NCI-H146 treated with DMSO at 0.1 percent for 48 hours (cell line): ENCODE measurements around the gene MAST2.

Experiments used
- DNase-seq: peaks from one replicate; lab custom pipeline; 2025; ENCODE audit not compliant: unreplicated experiment; lab: John Stamatoyannopoulos, UW

The MAST2 gene

DNA sequence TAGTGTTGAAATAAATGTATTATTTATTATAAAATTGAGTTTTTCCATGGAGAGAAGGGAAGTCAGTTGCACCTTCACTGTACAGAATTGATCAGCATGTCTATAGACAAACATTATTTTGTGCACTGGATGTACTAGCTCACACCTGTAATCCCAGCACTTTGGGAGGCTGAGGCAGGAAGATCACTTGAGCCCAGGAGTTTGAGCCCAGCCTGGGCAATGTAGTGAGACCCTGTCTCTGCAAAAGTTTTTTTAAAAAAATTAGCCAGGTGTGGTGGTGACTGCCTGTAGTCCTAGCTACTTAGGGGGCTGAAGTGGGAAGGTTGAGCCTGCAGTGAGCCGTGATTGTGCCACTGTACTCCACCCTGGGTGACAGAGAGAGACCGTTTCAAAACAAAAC lies 87.7 kb downstream of the MAST2 start:
- no peak for DNase-seq

DNA sequence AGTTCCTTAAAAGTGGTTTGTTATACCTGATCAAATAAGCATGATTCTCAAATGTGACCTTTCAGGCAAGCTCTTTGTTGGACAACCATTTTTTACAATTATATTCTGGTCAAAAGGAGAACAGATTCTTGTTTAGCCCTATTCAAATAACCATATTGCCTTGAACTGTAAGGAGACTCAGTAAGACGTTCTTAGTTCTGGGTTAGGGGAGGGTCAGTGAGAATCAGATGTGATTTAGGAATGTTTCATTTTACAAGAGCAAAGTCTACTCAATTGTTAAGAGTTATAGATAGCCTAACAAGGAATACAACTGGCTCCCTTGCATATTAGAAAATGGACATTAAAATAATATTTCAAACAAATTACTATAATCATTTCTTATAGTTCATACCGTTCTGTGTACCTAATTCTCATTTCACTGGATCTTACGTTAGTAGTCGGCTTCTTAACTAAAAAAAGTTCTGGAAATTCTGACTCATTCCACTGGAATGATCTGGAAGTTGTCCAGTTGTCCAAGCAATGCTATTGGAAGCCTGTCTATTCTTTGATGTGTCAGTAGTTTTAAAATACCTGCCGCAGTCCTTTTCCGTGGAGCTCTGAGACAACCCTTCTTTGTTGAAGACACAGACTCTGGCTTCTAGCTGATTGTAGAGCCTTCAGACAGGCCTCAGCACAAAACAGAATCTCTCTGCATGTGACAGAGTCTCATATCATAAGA lies 88.8 kb downstream of the MAST2 start:
- DNase-seq = no peak

DNA sequence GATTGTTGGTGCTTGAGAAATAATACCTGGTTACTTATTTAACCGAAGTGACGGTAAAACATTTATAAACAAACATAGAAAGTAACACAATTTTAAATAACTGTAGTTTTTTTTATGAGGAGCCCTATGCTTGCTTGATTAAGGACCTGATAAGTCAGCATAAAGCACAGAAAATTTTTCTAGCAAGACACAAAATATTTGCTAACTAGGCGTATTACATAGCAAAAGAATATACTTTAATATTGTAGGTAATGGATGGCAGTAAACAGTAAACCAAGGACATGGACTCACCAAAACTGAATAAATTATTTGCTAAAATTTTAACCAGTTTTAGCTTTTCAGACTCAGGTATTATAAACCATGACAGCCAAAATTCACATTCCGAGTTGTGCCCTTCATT lies 90.9 kb downstream of the MAST2 start:
- no peak for DNase-seq

DNA sequence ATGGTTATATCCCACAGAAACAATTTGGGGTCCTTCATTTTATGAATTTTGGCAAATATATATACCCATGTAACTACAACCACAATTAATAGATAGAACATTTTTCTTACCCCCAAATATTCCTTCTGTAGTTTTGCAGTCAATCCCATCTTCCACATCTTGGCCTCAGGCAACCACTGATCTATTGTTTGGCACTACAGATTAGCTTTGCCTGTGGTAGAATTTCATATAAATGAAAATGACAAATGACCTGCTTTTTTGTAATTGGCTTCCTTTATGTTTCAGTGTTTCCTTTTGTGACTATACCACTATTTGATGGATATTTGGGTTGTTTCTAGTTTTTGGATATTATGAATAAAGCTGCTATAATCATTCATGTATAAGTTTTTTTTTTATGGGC lies 91.5 kb downstream of the MAST2 start:
- DNase-seq = no peak

DNA sequence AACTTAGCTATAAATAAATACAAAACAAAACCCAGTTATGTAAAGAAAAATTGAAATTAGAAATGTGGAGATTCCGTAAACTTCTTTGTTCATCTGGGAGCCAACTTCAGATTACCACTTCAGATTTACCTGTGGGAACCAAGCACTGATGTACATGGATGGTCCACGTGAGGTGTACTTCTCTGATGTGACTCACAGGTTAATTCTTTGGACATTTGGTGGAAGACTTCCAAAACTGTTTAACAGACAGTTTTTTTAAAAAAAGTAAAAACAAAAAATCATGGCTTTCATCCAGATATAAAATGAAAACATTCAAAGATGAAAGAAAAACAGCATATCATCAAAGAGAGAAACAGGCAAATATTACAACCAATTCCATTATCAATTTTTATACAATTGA lies 92.0 kb downstream of the MAST2 start:
- DNase-seq = no peak

DNA sequence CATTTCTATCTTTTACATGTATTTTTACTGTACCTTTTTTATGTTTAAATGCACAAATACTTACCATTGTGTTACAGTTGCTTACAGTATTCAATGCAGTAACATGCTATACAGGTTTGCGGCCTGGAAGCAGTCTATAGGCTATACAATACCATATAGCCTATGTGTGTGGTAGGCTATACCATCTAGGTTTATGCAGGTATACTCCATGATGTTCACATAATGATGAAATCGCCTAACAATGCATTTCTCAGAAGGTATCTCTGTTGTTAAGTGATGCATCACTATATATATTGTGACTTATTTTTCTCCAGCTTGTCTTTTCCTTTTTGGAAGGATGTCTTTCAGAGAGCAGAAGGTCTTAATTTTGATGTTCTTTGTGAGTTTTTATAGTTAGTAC lies 103.5 kb downstream of the MAST2 start:
- no peak for DNase-seq

DNA sequence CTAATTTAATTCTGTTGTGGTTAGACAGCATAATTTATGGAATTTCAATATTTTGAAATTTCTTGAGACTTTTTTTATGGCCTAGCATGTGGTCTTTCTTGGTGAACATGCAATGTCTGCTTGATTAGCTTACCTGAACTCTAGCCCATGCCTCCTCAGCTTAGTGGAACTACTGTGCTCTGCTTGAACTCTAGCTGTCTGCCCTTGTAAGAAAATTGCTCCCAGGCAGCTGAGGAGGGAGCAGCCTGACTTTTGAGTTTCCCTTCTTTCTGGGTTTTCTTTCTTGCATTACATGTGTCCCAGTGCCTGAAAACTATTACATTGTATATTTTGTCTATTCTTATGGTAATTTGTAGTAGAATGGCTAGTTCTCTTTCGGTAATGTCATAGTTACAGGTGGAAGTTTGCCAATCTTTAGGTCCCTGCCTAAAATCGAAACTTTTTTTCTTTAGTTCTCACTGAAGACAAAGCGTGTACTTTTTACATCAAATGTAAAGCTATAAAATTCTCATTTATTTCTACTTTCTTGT lies 105.3 kb downstream of the MAST2 start:
- DNase-seq = no peak

DNA sequence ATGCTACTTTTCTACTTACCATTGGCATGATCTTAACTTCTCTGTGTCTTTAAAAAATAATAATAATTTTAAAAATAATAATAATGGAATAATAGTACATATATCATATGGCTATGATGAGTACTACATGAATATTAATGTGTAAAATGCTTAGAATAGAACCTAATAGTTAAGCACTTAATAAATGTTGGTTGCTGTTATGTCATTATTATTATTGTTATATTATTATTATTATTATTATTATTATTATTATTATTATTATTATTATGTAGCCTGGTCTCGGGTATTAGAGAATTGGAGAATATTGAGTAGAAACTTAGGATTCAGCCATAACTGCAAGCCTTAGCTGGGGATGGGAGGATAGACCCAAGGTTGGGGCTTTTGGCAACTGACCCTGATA lies 108.2 kb downstream of the MAST2 start:
- DNase-seq = no peak

DNA sequence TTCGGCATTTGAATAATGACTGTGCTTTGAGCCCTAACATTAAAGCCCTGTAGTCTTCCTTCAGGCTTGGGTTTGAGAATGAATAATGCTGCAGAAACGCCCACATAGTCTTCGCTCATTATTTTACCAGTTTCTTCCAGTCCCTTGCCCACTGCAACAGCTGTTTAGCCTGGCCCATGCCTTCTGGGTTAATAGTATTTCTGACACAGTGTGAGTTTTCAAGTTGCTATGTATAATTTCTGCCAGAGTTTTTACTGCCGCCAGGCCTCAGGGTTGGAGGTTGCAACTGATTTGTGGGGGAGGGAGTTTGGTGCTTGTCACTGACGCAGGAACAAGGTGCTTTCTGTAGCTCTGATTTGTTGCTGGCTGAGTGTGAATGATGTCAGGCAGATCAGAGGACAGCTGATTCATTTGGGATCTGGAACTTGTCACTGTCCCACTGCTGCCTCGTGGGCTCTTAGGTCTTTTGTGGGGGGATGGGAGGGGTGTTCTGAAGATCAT lies 109.8 kb downstream of the MAST2 start:
- no peak for DNase-seq

DNA sequence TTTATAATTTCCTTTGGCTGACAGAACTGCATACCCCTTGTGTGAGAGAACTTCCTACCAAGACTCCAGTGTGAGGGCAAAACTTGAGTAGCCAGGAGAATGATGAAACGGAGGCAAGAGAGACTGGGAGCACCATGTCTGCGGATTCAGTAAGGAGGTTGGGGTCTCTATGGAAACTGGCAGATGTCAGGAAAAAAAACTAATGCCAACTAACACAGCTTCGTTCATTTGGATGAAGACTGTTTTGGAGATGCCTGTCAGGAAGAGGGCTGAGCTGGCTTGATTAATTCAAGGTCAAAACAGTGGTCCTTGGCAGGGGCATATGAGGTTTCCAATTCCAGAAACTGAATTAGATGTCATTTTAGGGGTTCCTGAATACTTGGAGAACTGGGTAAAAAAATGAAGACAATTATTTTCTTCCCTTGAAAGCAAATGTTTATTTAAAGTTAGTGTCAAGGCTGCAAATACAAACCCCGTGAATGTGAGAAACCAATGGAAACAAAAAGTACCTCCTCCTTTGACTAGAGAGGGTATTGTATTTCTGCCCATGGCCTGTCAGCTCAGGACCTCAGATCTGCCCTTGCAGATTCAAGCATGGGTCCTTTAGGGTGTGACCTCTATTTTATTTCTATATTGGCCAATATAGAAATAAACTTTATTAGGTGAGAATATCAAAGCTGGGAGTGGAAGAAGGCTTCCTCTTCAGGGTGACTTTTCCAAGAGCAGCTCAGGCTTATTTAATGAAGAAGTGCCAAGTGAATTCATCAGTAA lies 110.5 kb downstream of the MAST2 start:
- no peak for DNase-seq

DNA sequence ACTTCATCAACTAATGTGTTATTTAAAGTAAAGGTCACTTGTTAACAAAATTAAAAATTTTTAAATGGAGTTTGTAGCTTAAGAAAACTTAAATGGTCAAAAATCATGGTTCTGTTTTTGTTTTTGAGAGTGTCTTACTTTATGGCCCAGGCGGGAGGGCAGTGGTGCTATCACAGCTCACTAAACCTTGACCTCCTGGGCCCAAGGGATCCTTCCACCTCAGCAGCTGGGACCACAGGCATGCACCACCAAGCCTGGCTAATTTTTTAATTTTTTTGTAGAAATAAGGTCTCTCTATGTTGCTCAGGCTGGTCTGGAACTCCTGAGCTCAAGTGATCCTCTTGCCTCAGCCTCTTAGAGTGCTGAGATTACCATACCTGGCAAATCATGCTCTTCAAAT lies 111.4 kb downstream of the MAST2 start:
- no peak for DNase-seq

DNA sequence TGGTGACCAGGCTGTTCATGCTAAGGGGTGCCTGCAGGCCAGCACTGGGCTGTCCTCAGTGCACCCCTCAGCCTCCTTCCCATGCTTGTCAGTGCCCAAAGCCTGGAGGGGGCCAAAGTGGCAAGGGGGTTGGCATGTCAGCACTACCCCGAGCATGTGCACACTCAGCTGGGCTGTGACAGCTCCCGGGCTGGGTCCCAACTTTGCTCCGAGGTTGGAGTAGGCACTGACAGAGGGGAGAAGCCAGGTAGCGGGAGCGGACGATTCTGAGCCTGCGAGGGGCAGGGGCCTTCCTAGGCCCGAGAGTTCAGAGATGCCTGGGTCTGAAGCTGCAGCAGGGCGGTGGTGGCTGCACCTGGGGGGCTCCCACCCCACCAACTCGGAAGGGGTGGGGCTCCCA lies 119.0 kb downstream of the MAST2 start:
- DNase-seq = no peak

DNA sequence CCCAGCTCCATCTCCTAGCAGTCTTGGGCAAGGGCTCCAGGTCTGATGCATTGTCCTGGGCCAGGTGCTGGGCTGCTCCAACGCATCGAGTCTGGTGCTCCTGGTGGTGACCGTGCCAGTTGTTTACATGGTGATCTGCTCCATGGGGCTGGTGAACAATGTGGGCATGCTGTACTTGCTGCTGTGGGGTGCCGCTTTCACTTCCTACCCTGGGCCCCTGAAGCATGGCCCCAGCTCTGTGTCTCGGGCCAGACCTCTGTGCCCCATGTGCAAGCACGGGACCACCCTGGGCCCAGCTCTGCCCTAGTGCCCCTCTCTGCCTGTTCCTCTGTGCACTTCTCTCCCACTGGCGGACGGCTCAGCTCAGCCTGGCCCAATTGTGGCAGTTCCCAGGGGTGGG lies 119.4 kb downstream of the MAST2 start:
- no peak for DNase-seq

DNA sequence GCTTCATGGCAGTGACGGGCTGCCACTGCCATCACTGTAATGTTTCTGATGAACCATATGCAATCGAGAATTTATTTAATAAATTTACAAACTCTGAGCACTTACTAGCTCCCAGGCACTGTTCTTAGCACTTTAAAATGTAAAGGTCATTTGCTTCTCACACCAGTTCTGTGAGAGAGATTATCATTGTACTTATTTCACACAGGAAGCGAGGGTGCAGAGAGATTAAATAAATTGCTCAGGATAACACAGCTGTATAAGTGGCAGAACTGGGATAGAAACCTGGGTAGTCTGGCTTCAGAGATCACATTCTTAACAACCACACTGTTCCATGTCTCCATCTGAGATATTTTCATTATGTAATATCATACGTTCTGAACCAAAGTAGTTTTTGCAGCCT lies 119.9 kb downstream of the MAST2 start:
- no peak for DNase-seq

DNA sequence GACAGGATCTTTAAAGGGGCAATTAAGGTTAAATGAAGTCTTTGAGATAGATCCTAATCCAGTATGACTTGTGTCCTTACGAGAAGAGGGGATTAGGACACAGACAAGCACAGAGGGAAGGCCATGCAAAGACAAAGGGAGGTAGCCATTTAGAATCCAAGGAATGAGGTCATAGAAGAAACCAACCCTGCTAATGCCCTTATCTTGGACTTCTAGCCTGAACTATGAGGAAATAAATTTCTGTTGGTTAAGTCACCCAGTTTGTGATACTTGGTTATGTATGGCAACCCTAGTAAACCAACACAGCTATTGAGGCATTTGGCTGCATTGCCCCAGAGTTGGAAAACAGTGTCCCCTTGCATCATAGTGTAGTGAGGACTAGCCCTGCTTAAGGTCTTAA lies 121.3 kb downstream of the MAST2 start:
- DNase-seq = no peak

DNA sequence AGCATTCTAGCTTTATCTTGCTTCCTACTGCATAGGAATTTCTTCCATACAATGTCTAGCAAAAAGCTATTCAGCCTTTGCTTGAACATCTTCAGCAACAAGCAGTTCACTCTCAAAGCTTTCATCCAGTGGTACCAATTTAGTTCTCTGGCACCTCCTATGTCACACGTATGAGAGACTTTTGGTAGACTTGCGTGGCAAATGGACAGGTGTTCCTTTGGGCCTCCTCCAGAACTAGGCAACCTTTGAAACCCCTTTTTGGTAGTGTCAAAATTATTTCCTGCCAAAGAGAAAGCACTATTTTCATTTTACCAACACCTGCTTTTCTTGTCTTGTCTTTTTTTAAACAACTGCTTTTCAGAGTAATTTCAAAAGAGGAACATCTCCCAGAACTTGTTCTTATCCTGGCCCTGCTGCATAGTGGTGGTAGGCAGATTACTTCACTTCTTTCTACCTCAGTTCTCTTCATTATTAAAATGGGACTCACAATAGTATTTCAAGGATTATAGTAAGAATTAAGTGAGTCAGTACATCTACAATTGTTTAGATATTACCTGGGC lies 122.4 kb downstream of the MAST2 start:
- DNase-seq = no peak

DNA sequence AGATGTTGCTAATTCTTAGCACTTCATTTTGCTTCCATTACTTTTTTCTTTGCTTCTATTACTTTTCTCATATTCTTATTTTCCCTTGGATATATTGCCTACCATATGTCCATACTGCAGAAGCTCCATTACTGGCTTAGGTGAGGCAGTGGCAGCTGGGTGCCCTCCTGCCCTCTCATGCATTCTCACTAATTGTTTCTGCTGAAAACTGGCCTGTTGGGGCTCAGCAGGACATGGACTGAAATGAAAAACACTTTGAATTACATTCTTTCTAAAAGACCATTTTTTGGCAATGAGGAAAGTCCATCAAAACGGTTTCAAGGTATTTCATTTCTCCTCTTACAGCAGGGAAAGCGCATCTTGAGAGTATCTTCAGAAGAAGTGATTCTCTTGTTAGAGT lies 122.9 kb downstream of the MAST2 start:
- peak; percentile 8 for DNase-seq

DNA sequence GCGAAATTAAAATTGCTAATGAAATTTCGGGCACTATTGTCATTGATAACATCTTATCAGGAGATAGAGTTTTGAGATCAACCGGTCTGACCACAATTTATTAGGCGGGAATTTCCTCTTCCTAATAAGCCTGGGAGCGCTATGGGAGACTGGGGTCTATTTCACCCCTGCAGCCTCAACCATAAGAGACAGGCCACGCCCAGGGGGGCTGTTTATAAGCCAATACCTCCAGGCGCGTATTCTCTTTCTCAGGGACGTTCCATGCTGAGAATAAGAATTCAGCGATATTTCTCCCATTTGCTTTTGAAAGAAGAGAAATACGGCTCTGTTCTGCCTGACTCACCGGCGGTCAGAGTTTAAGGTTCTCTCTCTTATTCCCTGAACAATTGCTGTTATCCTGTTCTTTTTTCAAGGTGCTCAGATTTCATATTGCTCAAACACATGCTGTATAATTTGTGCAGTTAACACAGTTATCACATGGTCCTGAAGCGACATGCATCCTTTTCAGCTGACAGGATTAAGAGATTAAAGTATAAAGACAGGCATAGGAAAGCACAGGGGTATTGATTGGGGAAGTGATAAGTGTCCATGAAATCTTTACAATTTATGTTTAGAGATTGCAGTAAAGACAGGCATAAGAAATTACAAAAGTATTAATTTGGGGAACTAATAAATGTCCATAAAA lies 124.0 kb downstream of the MAST2 start:
- peak; percentile 49 for DNase-seq

DNA sequence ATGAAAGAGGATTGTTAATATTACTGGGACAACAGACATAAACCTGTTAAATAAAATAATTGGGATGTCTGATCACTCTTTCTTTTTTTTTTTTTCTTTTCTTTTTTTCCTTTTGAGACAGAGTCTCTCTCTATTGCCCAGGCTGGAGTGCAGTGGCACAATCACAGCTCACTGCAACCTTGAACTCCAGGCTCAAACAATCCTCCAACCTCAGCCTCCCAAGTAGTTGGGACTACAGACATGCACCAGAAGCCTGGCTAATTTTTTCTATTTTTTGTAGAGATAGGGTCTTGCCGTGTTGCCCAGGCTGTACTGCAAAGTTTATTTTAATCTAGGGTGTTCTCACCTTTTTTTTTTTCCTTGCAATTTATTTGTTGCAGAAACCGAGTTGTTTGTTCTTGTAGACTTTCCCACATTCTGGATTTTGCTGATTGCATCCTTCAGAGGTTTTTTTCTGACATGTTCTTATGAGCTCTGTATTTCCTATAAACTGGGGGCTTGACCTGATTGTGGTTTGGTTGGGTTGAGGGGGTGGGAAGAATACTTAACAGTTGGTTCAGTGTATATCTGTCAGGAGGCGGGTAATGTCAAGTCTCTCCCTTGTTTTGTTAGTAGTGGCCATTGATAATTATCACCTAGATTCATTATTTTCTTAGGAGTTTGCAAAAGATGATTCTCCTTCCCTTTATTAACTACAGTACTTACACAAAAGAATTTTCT lies 125.2 kb downstream of the MAST2 start:
- no peak for DNase-seq

DNA sequence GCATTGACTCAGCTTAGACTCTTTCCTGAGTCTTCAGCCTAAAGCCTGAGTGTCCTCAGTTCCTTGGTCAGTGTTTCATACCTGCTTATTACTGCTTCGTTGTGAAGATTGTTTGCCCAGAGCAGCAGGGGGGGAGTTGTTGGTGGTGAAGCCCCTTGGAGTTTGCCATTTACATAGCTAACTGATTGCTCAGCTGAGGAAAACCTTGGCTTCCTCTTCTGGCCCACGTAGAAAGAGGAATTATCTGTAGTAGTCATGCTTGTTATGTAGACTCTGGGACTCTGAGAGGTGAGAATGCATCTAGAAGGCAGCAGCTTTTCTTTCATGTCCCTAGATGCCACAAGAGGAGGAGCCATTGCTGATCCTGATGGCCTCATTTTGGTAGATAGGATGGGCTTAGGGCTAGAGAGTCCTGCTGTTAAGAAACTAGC lies 125.9 kb downstream of the MAST2 start:
- DNase-seq = peak; percentile 74
